Epithelial cell of esophagus (primary cell): ENCODE results near the gene KATNB1.
"Not testable (repeated sequence)": the region's sequence is repeated elsewhere in the genome, so short reads cannot be mapped to it uniquely, and the experiment has no call there.

Experiments
- DNase-seq: peaks from one replicate; pipeline ENCODE4 v3.0.0; 2010; ENCODE audit warnings: low read depth
- H3K4me3 ChIP-seq: 2 replicates; pipeline ENCODE4 v1.5.1; 2011; ENCODE audit warnings: mild to moderate bottlenecking, low read length, control low read depth
- TF ChIP-seq, protein P1 (sequence below): IDR thresholded peaks from 2 replicates; pipeline ENCODE4 v1.5.1; 2011; ENCODE audit warnings: low read depth, mild to moderate bottlenecking, low read length, control low read depth, inconsistent platforms; ENCODE audit not compliant: insufficient read depth; ENCODE audit errors: missing control alignments

Gene KATNB1

GRCh38 chr16:57743458-57743857, 7.9 kb downstream of the KATNB1 start:
- DNase-seq, result no peak
- TF ChIP-seq, protein P1, sequence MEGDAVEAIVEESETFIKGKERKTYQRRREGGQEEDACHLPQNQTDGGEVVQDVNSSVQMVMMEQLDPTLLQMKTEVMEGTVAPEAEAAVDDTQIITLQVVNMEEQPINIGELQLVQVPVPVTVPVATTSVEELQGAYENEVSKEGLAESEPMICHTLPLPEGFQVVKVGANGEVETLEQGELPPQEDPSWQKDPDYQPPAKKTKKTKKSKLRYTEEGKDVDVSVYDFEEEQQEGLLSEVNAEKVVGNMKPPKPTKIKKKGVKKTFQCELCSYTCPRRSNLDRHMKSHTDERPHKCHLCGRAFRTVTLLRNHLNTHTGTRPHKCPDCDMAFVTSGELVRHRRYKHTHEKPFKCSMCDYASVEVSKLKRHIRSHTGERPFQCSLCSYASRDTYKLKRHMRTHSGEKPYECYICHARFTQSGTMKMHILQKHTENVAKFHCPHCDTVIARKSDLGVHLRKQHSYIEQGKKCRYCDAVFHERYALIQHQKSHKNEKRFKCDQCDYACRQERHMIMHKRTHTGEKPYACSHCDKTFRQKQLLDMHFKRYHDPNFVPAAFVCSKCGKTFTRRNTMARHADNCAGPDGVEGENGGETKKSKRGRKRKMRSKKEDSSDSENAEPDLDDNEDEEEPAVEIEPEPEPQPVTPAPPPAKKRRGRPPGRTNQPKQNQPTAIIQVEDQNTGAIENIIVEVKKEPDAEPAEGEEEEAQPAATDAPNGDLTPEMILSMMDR, result no peak
- no peak overlapping the region for H3K4me3 ChIP-seq

DNA sequence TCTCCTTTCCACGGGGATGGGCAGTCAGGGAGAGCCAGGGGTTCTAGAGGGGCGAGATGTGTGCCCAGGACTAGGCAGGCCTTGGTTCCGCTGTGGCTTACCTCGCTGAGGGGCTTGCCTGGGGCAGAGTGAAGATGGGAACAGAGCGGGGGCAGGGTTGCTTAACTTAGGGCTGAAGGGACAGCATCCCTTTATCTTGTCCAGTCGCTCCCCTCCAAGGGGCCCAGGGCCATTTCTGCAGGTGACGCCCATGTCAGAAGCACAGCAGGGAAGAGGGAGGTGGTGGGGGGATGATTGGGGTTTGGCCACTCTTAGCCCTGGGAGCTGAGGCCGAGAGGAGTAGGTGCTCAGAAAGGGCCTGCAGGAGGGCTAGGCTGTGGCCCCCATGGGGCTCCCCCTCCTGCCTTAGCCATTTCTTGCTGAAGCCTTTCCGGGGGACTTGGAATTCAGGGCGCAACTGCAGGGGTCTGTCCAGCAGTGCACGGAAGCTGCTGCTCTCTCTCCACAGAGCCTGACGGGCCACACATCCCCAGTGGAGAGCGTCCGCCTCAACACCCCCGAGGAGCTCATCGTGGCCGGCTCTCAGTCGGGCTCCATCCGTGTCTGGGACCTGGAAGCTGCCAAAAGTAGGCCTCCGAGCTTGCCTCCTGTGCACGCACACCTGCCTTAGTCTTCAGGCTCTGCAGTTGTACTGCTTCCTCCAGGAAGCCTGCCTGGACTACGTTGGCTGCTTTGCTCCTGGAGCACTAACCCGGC, 8.5 kb downstream of the KATNB1 start:
- TF ChIP-seq, protein P1, result no peak
- no peak overlapping the region for H3K4me3 ChIP-seq
- no peak for DNase-seq

GRCh38 chr16:57744642-57744903, 9.0 kb downstream of the KATNB1 start:
- H3K4me3 ChIP-seq, result no peak overlapping the region
- TF ChIP-seq, protein P1, result no peak
- no peak for DNase-seq

GRCh38 chr16:57745768-57746167, 10.2 kb downstream of the KATNB1 start:
- DNase-seq, result no peak
- no peak overlapping the region for H3K4me3 ChIP-seq
- TF ChIP-seq, protein P1, result no peak

DNA sequence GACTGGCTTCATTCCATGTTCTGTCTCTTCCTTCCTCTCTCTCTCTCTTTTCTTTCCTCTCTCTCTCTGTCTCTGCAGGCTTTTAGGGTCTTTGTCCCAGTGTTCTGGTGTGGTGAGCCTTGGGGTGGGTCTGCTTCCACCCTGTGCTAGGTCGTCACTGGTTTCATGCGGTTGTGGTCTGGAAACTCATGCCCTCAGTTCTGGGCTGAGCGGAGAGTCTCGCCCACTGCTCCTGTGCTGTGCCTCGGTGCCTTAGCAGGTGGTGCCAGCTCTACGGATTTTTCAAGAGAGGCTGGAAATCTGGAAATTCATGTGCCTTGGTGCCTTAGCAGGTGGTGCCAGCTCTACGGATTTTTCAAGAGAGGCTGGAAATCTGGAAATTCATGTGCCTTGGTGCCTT, 10.7 kb downstream of the KATNB1 start:
- not testable (repeated sequence) for H3K4me3 ChIP-seq, DNase-seq

- TF ChIP-seq, protein P1, result no peak
- H3K4me3 ChIP-seq, result no peak overlapping the region
- no peak for DNase-seq
These were observed 11.5 kb downstream of the KATNB1 start for GRCh38 chr16:57747091-57747490.

- no peak overlapping the region for H3K4me3 ChIP-seq
- TF ChIP-seq, protein P1, result no peak
- DNase-seq, result no peak
These were observed 11.9 kb downstream of the KATNB1 start for GRCh38 chr16:57747496-57747895.
